Measurements from ENCODE around the gene FES. TPM values are rescaled to one million over a fixed set of nuclear protein-coding genes. Genes with fewer than 3 reads are reported as not detected.

The FES gene
- total and polyA plus RNA-seq, 10 of the 15 experiments (the other 5 are each of a cell fraction or from before 2014, with no cell fraction given) = 0.07 to 23.9 (median 9.9) TPM

DNA sequence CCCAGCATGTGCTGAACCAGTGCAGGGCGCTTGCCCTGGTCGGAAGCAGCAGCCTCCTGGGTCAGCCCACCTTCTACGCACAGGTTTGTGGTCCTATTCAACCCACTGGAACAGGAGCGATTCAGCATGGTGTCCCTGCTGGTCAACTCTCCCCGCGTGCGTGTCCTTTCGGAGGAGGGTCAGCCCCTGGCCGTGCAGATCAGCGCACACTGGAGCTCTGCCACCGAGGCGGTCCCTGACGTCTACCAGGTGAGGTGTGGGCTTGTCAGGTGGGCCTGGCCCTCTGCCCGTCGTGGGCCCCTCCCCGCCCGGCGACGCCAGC is 27.0 kb downstream of the FES start:
- 94% methylated on average over 13 of the region's 19 CpGs for WGBS (ENCODE audit: insufficient coverage, insufficient replicate concordance, low lambda C conversion rate, missing lambda C conversion rate)
- ATAC-seq = no peak
- intact Hi-C loops (cut with micrococcal nuclease; ENCODE audit: unreplicated experiment) = no loop called here
- SMC1A ChIA-PET (ENCODE audit: uncharacterized antibody, unreplicated experiment) = no interaction called here
- no peak overlapping the region for H3K27ac ChIP-seq (ENCODE audit: control insufficient read depth, insufficient read depth)
- no peak for DNase-seq (ENCODE audit: low read depth, low spot score)
- no peak overlapping the region for H3K4me3 ChIP-seq
- no peak overlapping the region for H3K4me2 ChIP-seq (ENCODE audit: control insufficient read depth, insufficient read depth)
- no peaks in the 10 kb centered on the region for H3K27me3 ChIP-seq (replicated peaks in 1 of 2; ENCODE audit: control insufficient read depth in 2 of 2, insufficient read depth in 2 of 2, low read length in 1 of 2)
- no peaks in the 10 kb centered on the region for H4K20me1 ChIP-seq (ENCODE audit: control insufficient read depth, insufficient read depth)
- peaks cover 21 to 50% of the 10 kb centered on the region in 2 experiments for H3K36me3 ChIP-seq (ENCODE audit: control insufficient read depth in 2 of 2, insufficient read depth in 2 of 2, low read length in 1 of 2)
- POLR2A ChIA-PET = no interaction called here
- no TSS peak for BruUV-seq (replicated peaks)
- H2AFZ ChIP-seq (ENCODE audit: control insufficient read depth, low read depth, low read length) = no peak overlapping the region
- no peak for TF ChIP-seq NFIC (IDR thresholded peaks at IDR 0.05; ENCODE audit: low read depth, low read length)
- TF ChIP-seq TCF7 (IDR thresholded peaks at IDR 0.05; ENCODE audit: borderline replicate concordance) = no peak
- TF ChIP-seq TAF1 (IDR thresholded peaks at IDR 0.05; ENCODE audit: borderline replicate concordance, low read depth, low read length) = no peak
- no peak for TF ChIP-seq NR2C1 (IDR thresholded peaks at IDR 0.05)
- TF ChIP-seq EP300 (IDR thresholded peaks at IDR 0.05; ENCODE audit: borderline replicate concordance in 1 of 2, control insufficient read depth in 1 of 2, low read depth in 2 of 2, low read length in 2 of 2) = no peak
- no peak for TF ChIP-seq MEF2A (IDR thresholded peaks at IDR 0.05; ENCODE audit: insufficient read depth, low read depth, low read length)
- no peaks in the 10 kb centered on the region for H3K79me2 ChIP-seq (ENCODE audit: control insufficient read depth, insufficient read depth, low read length)
- in situ Hi-C loops (cut with MboI) = no loop called here
- RAD21 ChIA-PET (ENCODE audit: unreplicated experiment) = no interaction called here
- CTCF ChIA-PET = no interaction called here
- FAIRE-seq = no peak
- no peak overlapping the region for H3K9ac ChIP-seq (ENCODE audit: control insufficient read depth, insufficient read depth, low read length)
- no peaks in the 10 kb centered on the region for H3K9me3 ChIP-seq (replicated peaks; ENCODE audit: control insufficient read depth, insufficient read depth, low read length)
- no peaks in the 10 kb centered on the region for H3K4me1 ChIP-seq (ENCODE audit: control insufficient read depth, insufficient read depth, low read length)

DNA sequence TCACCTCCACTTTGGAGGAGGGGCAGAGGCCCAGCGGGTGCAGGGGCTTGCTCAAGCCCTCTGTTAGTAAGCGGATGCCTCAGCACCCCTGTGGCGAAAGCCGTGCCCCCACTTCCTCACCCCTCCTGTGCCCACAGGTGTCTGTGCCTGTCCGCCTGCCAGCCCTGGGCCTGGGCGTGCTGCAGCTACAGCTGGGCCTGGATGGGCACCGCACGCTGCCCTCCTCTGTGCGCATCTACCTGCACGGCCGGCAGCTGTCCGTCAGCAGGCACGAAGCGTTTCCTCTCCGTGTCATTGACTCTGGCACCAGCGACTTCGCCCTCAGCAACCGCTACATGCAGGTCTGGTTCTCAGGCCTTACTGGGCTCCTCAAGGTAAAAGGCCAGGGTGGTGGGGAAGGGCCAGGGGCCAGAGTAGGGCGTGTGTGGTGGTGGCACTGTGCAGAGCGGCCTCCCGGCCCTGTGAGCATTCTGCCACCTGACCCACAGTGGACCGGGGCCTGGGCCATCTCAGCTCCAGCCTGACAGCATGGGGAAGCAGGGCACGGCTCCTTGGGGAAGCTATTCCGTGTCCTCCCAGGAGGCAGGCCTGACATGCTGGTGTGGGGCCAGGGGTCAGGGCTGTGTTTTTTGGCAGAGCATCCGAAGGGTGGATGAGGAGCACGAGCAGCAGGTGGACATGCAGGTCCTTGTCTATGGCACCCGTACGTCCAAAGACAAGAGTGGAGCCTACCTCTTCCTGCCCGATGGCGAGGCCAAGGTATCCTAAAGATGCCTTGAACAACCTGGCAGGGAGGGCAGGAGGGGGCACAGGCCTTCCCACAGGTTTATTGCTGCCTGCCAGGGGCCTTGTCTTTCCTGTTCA is 27.8 kb downstream of the FES start:
- CTCF ChIA-PET = interaction anchor here (1.9 kb wide), 1 partner anchor 9 kb away, joined by 6 read pairs; the partner anchor contains the start of gene MAN2A2
- Histone ChIP-seq H3K9ac (ENCODE audit: control insufficient read depth, insufficient read depth, low read length) (no peak overlapping the region), H3K27ac (ENCODE audit: control insufficient read depth, insufficient read depth) (no peak overlapping the region), H3K4me3 (no peak overlapping the region), H3K79me2 (ENCODE audit: control insufficient read depth, insufficient read depth, low read length) (no peaks in the 10 kb centered on the region), H3K4me1 (ENCODE audit: control insufficient read depth, insufficient read depth, low read length) (no peaks in the 10 kb centered on the region), H3K27me3 (replicated peaks in 1 of 2; ENCODE audit: control insufficient read depth in 2 of 2, insufficient read depth in 2 of 2, low read length in 1 of 2) (no peaks in the 10 kb centered on the region), H3K36me3 (ENCODE audit: control insufficient read depth in 2 of 2, insufficient read depth in 2 of 2, low read length in 1 of 2) (peaks cover 15 to 45% of the 10 kb centered on the region in 2 experiments), H3K9me3 (replicated peaks; ENCODE audit: control insufficient read depth, insufficient read depth, low read length) (no peaks in the 10 kb centered on the region), H2AFZ (ENCODE audit: control insufficient read depth, low read depth, low read length) (no peak overlapping the region), H3K4me2 (ENCODE audit: control insufficient read depth, insufficient read depth) (no peak overlapping the region), H4K20me1 (ENCODE audit: control insufficient read depth, insufficient read depth) (no peaks in the 10 kb centered on the region)
- TF ChIP-seq CREB1 (IDR thresholded peaks at IDR 0.05; ENCODE audit: low read depth) (no peak), IKZF1 (conservative IDR thresholded peaks at IDR 0.05) (no peak)
- in situ Hi-C loops (cut with MboI) = no loop called here
- ATAC-seq = no peak
- intact Hi-C loops (cut with micrococcal nuclease; ENCODE audit: unreplicated experiment) = no loop called here
- 94% methylated on average over 30 of the region's 30 CpGs for WGBS (ENCODE audit: insufficient coverage, insufficient replicate concordance, low lambda C conversion rate, missing lambda C conversion rate)
- no peak for FAIRE-seq
- SMC1A ChIA-PET (ENCODE audit: uncharacterized antibody, unreplicated experiment) = no interaction called here
- RAD21 ChIA-PET (ENCODE audit: unreplicated experiment) = no interaction called here
- BruUV-seq (replicated peaks) = no TSS peak
- POLR2A ChIA-PET = no interaction called here
- no peak for DNase-seq (ENCODE audit: low read depth, low spot score)

All from GM12878 (cell line).